Measurements from ENCODE around the gene ADCY4. TPM values are rescaled to one million over a fixed set of nuclear protein-coding genes. Genes with fewer than 3 reads are reported as not detected.

Gene ADCY4
- total RNA-seq, 1 experiment from 2014 or later, result 1.1 TPM

DNA sequence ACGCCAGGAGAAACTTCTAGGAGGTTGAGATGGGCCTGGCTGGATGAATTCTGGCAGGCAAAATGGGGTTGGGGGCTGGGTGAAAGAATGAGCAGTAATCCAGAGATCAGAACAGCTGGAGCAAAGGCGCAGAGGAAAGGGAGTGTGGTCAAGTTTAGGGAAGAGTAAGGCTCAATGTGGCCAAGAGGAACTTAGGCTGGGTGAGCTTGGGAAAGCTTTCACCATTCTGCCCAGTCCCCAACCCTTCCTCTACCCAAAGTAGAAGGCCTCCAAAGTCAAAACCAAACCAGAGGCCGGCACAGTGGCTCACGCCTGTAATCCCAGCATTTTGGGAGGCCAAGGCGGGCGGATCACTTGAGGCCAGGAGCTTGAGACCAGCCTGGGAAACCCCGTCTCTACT is 53.2 kb downstream of the ADCY4 start (continued):
- TF ChIP-seq, protein P1, sequence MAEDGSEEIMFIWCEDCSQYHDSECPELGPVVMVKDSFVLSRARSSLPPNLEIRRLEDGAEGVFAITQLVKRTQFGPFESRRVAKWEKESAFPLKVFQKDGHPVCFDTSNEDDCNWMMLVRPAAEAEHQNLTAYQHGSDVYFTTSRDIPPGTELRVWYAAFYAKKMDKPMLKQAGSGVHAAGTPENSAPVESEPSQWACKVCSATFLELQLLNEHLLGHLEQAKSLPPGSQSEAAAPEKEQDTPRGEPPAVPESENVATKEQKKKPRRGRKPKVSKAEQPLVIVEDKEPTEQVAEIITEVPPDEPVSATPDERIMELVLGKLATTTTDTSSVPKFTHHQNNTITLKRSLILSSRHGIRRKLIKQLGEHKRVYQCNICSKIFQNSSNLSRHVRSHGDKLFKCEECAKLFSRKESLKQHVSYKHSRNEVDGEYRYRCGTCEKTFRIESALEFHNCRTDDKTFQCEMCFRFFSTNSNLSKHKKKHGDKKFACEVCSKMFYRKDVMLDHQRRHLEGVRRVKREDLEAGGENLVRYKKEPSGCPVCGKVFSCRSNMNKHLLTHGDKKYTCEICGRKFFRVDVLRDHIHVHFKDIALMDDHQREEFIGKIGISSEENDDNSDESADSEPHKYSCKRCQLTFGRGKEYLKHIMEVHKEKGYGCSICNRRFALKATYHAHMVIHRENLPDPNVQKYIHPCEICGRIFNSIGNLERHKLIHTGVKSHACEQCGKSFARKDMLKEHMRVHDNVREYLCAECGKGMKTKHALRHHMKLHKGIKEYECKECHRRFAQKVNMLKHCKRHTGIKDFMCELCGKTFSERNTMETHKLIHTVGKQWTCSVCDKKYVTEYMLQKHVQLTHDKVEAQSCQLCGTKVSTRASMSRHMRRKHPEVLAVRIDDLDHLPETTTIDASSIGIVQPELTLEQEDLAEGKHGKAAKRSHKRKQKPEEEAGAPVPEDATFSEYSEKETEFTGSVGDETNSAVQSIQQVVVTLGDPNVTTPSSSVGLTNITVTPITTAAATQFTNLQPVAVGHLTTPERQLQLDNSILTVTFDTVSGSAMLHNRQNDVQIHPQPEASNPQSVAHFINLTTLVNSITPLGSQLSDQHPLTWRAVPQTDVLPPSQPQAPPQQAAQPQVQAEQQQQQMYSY (CRISPR knock-in tag; IDR thresholded peaks at IDR 0.05), result no peak
- TF ChIP-seq GRHL2 (CRISPR knock-in tag; IDR thresholded peaks at IDR 0.05; ENCODE audit: insufficient replicate concordance, severe bottlenecking), result no peak
- TF ChIP-seq, protein P2, sequence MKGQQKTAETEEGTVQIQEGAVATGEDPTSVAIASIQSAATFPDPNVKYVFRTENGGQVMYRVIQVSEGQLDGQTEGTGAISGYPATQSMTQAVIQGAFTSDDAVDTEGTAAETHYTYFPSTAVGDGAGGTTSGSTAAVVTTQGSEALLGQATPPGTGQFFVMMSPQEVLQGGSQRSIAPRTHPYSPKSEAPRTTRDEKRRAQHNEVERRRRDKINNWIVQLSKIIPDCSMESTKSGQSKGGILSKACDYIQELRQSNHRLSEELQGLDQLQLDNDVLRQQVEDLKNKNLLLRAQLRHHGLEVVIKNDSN (CRISPR knock-in tag; IDR thresholded peaks at IDR 0.05), result no peak
- TF ChIP-seq MXD4 (CRISPR knock-in tag; IDR thresholded peaks at IDR 0.05; ENCODE audit: borderline replicate concordance), result no peak
- TF ChIP-seq CBFB (CRISPR knock-in tag; IDR thresholded peaks at IDR 0.05; ENCODE audit: low read depth), result no peak
- no peak for TF ChIP-seq NR2C2 (CRISPR knock-in tag; IDR thresholded peaks at IDR 0.05)
- TF ChIP-seq, protein P3, sequence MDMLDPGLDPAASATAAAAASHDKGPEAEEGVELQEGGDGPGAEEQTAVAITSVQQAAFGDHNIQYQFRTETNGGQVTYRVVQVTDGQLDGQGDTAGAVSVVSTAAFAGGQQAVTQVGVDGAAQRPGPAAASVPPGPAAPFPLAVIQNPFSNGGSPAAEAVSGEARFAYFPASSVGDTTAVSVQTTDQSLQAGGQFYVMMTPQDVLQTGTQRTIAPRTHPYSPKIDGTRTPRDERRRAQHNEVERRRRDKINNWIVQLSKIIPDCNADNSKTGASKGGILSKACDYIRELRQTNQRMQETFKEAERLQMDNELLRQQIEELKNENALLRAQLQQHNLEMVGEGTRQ (CRISPR knock-in tag; IDR thresholded peaks at IDR 0.05), result no peak
- TF ChIP-seq, protein P4, sequence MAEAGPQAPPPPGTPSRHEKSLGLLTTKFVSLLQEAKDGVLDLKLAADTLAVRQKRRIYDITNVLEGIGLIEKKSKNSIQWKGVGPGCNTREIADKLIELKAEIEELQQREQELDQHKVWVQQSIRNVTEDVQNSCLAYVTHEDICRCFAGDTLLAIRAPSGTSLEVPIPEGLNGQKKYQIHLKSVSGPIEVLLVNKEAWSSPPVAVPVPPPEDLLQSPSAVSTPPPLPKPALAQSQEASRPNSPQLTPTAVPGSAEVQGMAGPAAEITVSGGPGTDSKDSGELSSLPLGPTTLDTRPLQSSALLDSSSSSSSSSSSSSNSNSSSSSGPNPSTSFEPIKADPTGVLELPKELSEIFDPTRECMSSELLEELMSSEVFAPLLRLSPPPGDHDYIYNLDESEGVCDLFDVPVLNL (CRISPR knock-in tag; IDR thresholded peaks at IDR 0.05; ENCODE audit: borderline replicate concordance, low read depth), result no peak
- TF ChIP-seq, protein P5, sequence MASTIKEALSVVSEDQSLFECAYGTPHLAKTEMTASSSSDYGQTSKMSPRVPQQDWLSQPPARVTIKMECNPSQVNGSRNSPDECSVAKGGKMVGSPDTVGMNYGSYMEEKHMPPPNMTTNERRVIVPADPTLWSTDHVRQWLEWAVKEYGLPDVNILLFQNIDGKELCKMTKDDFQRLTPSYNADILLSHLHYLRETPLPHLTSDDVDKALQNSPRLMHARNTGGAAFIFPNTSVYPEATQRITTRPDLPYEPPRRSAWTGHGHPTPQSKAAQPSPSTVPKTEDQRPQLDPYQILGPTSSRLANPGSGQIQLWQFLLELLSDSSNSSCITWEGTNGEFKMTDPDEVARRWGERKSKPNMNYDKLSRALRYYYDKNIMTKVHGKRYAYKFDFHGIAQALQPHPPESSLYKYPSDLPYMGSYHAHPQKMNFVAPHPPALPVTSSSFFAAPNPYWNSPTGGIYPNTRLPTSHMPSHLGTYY (CRISPR knock-in tag; IDR thresholded peaks at IDR 0.05), result no peak
- no peak for TF ChIP-seq NFE2L1 (CRISPR knock-in tag; IDR thresholded peaks at IDR 0.05)
- TF ChIP-seq, protein P6, sequence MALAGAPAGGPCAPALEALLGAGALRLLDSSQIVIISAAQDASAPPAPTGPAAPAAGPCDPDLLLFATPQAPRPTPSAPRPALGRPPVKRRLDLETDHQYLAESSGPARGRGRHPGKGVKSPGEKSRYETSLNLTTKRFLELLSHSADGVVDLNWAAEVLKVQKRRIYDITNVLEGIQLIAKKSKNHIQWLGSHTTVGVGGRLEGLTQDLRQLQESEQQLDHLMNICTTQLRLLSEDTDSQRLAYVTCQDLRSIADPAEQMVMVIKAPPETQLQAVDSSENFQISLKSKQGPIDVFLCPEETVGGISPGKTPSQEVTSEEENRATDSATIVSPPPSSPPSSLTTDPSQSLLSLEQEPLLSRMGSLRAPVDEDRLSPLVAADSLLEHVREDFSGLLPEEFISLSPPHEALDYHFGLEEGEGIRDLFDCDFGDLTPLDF (CRISPR knock-in tag; IDR thresholded peaks at IDR 0.05), result no peak

DNA sequence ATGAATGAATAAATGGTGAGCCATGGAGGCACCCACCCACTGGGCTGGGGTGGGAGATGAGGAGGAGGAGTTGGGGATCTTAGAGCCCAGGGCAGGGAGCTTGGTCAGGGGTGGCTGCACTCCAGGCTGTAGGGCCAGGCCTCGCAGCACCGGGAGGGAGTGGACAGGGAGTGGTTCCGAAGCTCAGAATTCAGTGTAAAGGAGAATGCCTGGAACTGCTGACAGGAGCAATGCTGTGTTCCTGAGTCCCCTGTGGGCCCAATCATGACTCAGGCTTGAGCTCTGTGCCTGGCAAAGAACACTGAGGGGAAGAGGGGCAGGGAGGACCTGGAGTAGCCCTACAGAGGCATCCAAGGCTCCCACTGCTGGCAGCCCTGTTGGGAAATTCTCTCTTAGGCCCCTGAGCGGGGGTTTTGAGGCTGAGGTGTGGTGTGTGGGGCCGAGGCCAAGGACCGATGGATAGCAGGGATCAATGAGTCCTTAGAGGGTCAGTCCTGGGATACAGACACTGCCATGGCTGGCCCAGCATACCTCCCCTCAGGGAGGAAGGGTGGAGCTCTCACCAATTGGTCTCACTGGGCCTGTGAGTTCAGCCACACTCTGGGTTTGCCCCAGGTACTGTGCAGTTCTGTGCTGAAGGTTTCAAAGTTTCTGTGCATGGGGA is 53.9 kb downstream of the ADCY4 start:
- Mint-ChIP-seq H3K9me3 (no peaks in the 10 kb centered on the region), H3K4me3 (no peak overlapping the region), H3K36me3 (no peaks in the 10 kb centered on the region), H3K27ac (no peak overlapping the region), H3K27me3 (ENCODE audit: low read depth) (no peaks in the 10 kb centered on the region), H3K4me1 (no peaks in the 10 kb centered on the region)
- ATAC-seq, result no peak
- no peak for DNase-seq (ENCODE audit: low spot score)
- ChIA-PET CTCF (interaction anchor here (0.7 to 3.2 kb wide), 5 partner anchors 9 to 38 kb away, joined by 3 to 16 read pairs (median 9); partner anchors contain the start of genes CIDEB, RABGGTA and TINF2), POLR2A (no interaction called here)
- TF ChIP-seq, protein P7, sequence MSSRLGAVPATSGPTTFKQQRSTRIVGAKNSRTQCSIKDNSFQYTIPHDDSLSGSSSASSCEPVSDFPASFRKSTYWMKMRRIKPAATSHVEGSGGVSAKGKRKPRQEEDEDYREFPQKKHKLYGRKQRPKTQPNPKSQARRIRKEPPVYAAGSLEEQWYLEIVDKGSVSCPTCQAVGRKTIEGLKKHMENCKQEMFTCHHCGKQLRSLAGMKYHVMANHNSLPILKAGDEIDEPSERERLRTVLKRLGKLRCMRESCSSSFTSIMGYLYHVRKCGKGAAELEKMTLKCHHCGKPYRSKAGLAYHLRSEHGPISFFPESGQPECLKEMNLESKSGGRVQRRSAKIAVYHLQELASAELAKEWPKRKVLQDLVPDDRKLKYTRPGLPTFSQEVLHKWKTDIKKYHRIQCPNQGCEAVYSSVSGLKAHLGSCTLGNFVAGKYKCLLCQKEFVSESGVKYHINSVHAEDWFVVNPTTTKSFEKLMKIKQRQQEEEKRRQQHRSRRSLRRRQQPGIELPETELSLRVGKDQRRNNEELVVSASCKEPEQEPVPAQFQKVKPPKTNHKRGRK (CRISPR knock-in tag; IDR thresholded peaks at IDR 0.05; ENCODE audit: borderline replicate concordance), result no peak
- TF ChIP-seq, protein P8, sequence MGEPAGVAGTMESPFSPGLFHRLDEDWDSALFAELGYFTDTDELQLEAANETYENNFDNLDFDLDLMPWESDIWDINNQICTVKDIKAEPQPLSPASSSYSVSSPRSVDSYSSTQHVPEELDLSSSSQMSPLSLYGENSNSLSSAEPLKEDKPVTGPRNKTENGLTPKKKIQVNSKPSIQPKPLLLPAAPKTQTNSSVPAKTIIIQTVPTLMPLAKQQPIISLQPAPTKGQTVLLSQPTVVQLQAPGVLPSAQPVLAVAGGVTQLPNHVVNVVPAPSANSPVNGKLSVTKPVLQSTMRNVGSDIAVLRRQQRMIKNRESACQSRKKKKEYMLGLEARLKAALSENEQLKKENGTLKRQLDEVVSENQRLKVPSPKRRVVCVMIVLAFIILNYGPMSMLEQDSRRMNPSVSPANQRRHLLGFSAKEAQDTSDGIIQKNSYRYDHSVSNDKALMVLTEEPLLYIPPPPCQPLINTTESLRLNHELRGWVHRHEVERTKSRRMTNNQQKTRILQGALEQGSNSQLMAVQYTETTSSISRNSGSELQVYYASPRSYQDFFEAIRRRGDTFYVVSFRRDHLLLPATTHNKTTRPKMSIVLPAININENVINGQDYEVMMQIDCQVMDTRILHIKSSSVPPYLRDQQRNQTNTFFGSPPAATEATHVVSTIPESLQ (CRISPR knock-in tag; IDR thresholded peaks at IDR 0.05), result no peak
- TF ChIP-seq TEAD4 (CRISPR knock-in tag; IDR thresholded peaks at IDR 0.05) (no peak), NFATC4 (CRISPR knock-in tag; IDR thresholded peaks at IDR 0.05) (no peak), ATF1 (CRISPR knock-in tag; IDR thresholded peaks at IDR 0.05) (no peak)
- TF ChIP-seq, protein P9, sequence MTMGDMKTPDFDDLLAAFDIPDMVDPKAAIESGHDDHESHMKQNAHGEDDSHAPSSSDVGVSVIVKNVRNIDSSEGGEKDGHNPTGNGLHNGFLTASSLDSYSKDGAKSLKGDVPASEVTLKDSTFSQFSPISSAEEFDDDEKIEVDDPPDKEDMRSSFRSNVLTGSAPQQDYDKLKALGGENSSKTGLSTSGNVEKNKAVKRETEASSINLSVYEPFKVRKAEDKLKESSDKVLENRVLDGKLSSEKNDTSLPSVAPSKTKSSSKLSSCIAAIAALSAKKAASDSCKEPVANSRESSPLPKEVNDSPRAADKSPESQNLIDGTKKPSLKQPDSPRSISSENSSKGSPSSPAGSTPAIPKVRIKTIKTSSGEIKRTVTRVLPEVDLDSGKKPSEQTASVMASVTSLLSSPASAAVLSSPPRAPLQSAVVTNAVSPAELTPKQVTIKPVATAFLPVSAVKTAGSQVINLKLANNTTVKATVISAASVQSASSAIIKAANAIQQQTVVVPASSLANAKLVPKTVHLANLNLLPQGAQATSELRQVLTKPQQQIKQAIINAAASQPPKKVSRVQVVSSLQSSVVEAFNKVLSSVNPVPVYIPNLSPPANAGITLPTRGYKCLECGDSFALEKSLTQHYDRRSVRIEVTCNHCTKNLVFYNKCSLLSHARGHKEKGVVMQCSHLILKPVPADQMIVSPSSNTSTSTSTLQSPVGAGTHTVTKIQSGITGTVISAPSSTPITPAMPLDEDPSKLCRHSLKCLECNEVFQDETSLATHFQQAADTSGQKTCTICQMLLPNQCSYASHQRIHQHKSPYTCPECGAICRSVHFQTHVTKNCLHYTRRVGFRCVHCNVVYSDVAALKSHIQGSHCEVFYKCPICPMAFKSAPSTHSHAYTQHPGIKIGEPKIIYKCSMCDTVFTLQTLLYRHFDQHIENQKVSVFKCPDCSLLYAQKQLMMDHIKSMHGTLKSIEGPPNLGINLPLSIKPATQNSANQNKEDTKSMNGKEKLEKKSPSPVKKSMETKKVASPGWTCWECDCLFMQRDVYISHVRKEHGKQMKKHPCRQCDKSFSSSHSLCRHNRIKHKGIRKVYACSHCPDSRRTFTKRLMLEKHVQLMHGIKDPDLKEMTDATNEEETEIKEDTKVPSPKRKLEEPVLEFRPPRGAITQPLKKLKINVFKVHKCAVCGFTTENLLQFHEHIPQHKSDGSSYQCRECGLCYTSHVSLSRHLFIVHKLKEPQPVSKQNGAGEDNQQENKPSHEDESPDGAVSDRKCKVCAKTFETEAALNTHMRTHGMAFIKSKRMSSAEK (CRISPR knock-in tag; IDR thresholded peaks at IDR 0.05; ENCODE audit: borderline replicate concordance), result no peak

All from WTC11 (cell line).